Sciatic nerve (tissue), 2 donors: ENCODE measurements around the gene HCK. TPM values are rescaled to one million over a fixed set of nuclear protein-coding genes. Genes with fewer than 3 reads are reported as not detected.
A peak's percentile ranks its signal among the peaks of the same experiment; 100 is the strongest.

Source experiments
- ATAC-seq: fragments of 200-7000 bp; cut with Tn5 transposase; one replicate; pipeline ENCODE4 v1.9.1; 2020; ENCODE audit warnings: mild to moderate bottlenecking, moderate library complexity
- DNase-seq: peaks from one replicate; pipeline ENCODE4 v3.0.0-alpha.2; 2020; ENCODE audit warnings: low spot score
- intact Hi-C: fragments of 100-400 bp; cut with DNase I; formaldehyde crosslinking; loops from one replicate; pipeline ENCODE4 v1.14.2; 2022
- total RNA-seq: library from RNA; stranded (reverse); fragmentation: NEBNext Ultra II Directional; extraction: Animal tissue kit (Norgen Biotek cat#: 25700); gene quantifications from one replicate; pipeline ENCODE4 v1.2.1, GENCODE V29; 2021
- donor health status: DM: no; HTN: no; CAD: no.
- donor health status: DM: no; HTN: no; CAD: no.

Gene HCK
- total RNA-seq, 1 donor from 2014 or later, result 24.0 TPM

DNA sequence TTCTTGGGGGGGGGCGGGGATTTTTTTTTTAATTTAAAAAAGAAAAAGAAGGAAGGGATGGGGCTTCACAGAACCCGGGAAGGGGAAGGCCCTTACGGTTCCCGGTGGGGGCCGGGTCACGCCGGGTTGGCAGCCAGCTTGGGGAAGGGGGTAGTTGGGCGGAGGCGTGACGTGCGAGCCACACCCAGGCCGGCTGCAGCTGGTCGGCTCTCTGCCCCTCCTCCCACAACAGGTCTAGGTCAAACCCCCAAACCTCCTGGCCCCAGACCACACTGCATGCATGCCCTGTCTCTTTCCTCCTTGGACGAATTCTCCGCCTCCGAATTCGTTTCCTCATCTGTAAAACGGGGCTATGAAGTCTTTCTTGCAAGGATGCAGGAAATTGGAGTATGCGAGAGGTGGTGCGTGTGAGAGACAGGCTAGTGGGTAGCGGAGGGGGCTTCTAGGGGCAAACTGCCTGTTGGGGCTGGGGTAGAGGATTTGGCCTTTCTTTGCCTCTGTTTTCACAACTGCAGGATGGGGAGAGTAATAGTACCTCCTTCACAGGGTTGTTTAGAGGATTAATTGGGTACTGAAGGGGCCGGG is 828 bp downstream of the HCK start:
- DNase-seq (peak; percentile 74), ATAC-seq (peak; percentile 76)
- intact Hi-C loops, result no loop called here

DNA sequence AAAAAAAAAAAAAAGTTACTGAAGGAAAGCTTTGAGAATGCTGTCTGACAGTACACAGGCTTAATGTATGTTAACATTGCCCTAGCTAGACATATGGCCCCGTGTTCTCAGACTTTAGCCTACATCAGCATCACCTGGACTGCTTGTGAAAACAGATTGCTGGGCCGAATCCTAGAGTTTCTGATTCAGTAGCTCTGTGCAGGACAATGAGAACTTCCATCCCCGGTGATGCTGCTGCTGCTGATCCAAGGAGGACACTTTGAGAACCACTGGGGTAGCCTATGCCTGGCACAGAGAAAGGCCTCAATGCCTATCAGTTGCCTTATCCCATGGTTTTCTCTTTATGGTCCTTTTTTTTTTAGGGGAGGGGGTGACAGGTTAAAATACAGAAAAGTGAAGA is 1.6 kb downstream of the HCK start:
- no peak for ATAC-seq
- intact Hi-C loops, result no loop called here

DNA sequence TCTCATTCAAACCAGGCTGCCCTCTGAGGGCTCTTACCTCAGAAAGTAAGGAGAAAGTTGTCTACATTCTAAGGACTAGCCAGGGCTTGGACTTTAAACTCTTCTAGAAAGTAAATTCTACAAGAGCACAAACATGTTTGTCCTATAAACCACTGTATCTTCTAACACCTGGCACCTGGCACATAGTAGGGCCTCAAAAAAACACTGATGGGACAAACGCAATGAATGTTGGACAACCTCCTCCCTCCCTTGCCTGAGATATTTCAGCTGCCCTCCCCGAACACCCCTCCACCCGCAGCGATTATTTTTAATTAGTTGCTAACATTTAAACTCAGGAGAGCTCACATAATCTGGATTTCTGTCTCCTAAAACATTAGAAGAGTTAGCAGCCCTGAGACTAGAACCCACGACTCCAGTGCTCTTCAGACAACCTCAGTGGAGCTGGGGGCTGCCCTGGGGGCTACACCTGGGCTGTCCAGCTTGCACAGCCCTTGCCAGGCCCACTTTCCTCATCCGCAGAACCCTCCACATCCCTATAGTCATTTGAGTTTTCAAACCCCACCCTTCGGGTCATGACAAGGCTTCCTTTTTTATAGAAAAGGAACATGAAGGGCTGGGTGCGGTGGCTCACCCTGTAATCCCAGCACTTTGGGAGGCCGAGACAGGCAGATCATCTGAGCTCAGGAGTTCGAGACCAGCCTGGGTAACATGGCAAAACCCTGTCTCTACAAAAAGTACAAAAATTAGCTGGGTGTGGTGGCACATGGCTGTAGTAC is 4.9 kb downstream of the HCK start:
- DNase-seq, result peak; percentile 21
- no peak for ATAC-seq

More for the DNA sequence above, 1.6 kb downstream of the HCK start:
- peak; percentile 12 for DNase-seq

DNA sequence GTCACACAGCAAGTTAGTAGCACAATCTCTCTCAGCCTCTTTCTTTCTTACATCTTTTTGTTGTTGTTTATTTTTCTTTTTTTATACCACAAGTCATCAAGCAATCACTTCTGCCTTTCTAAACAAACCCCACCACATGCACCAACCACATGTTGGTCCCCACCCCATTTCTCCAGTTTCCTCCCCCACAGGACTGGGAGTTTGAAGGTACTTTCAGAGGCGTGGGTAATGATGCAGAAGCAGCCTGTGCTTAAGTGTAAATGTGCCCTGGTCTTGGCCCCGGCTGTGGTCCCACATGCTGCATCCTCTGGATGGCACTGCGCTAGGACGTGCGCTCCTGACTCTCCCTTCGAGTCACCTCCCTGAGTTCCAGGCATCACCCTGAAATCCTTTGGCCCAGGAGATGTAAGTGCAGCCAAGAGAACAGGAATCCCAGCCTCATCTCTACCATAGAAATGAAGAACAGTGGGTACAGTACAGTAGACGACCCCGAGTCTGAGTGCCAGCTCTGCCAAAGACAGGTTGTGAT is 5.7 kb downstream of the HCK start:
- intact Hi-C loops, result no loop called here
- ATAC-seq (no peak), DNase-seq (no peak)

More for the DNA sequence above, 4.9 kb downstream of the HCK start:
- intact Hi-C loops, result no loop called here

DNA sequence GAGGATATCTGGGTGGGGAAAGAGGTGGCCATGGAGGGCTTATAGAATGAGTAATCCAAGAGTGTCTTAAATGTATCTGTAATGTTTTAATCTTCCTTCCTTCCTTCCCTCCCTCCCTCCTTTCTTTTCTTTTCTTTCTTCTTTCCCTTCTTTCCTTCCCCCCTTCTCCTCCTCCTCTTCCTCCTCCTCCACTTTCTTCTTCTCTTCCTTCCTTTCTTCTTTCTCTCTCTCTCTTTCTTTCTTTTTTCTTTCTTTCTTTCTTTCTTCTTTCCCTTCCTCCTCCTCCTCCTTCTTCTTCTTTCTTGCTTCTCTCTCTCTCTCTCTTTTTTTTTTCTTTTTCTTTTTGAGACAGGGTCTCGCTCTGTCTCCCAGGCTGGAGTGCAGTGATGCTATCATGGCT is 7.1 kb downstream of the HCK start:
- DNase-seq (no peak), ATAC-seq (no peak)
- intact Hi-C loops, result no loop called here

DNA sequence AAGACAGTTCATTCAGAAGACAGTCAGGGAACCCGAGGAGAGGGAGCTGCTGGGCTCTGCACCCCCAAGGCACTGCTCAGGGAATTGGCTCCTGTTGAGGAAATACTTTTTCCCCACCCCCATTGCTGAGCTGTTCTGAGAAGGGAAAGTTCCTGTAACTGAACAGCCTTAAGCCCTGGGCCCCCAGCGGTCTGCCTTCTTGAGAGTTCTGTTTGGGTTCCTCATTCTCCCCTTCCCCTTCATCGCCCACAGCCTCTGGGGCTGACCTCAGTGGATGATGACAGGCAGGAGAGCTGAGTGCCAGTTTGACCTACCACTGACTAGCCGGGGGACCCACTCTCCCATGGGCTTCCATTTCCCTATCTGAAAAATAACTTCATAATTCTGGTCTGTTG is 10.7 kb downstream of the HCK start:
- intact Hi-C loops, result no loop called here
- ATAC-seq, result peak; percentile 83
- DNase-seq, result peak; percentile 69

DNA sequence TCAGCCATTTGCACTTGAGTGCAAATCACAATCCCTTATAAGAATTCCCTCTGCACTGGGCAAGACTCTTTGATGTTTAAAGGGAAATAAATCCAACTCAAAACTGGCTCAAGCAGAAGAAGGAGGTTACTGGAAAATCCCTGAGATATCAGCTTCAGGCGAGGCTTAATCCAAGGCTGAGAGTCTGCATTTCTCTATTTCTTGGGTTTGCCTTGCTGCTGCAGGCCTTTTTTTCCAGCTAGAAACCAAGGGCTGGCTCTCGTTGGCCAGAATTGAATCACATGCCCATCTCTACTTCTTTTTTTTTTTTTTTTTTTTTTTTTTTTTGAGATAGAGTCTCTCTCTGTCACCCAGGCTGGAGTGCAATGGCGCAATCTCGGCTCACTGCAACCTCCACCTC is 11.7 kb downstream of the HCK start:
- intact Hi-C loops, result no loop called here
- no peak for DNase-seq
- peak; percentile 59 for ATAC-seq

DNA sequence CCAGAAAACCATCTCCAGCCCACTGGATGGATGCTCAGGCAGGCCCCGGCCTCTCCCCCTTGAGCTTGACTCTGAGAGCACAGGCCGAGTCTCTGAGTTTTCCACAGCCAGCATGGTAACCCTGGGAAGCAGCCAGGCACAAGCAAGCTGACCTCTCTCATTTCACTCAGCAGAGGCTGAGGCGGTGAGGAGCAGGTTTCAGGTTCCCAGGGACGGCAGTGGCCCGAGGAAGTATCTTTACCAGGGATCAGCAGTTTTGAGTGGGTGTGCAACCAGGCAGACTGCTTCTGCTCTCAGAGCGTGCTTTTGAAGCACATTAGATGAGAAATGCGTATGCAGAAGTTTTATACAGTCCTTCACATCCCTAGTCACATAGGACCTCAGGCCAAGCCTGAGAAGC is 12.6 kb downstream of the HCK start:
- DNase-seq (no peak), ATAC-seq (no peak)
- intact Hi-C loops, result no loop called here

DNA sequence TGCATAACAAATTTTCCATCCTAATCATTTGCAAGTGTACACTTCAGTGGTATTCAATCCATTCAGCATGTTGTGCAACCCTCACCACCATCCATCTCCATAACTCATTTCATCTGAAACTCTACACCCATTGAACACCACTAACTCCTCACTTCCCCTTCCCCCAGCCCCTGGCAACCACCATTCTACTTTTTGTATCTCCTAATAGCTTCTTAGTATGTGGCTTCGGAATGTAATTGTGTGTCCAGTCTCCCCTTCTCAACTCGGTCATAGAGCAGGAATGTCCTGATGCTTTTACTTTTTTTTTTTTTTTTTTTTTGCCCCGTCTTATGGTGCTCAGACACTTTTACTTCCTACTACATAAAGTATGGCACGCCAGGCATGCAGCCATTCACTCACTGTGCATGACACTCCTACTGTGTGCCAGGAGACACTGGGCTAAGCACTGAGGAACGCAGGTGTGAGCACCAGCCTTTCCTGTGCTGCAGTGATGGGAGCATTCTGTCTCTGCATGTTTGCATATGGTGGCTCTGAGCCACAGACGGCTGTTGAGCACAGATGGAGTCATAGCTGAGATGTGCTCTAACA is 15.3 kb downstream of the HCK start:
- no peak for DNase-seq
- ATAC-seq, result no peak
- intact Hi-C loops, result no loop called here

DNA sequence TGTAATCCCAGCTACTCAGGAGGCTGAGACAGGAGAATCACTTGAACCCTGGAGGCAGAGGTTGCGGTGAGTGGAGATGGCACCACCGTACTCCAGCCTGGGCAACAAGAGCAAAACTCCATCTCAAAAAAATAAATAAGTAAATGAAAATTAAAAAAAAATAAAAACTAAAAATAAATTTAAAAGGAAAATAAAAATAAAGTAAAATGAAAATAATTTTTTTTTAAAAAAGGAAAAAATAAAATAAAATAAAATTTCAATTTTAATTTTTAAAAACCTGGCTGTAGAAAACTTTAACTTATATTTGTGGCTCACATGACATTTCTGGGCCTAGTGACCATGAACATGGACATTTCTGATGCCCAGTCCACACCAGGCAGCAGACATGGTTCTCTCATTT is 16.1 kb downstream of the HCK start:
- no peak for DNase-seq
- intact Hi-C loops, result no loop called here
- no peak for ATAC-seq

DNA sequence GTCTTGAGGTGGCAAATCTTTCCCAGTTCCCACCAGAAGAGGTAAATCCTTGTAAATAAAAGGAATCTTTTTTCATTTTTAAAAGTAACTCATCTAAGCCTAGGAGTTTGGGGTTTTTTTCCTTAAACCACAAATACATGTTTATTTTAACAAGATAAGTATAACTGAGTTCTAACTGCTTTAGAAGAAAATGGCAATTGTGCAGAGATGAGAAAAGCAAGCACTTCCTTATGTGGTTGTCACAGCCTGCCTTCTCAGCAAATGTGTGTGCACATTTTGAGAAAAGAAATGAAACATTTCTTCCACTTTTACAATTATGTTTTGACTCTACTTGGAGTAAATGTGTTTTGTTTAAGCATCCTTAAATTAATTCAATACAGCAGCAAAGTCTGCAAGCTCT is 17.7 kb downstream of the HCK start:
- DNase-seq (no peak), ATAC-seq (no peak)
- intact Hi-C loops, result no loop called here

DNA sequence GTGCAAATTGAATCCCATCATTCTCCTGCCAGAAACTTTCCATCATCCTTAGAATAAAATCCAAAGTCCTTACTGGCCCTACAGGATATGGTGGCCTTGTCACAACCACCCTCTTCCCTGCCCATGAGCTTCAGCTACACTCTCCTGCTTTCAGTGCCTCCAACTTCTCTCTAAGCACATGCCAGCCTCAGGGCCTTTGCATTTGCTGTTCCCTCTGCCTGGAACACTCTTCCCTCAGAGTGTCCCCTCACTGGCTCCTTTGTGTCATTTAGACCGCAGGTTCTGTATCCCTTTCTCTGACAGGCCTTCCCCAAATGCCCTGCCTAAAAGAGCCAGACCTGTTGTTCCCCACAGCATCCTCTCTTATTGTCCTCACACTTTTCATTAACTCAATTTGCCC is 18.2 kb downstream of the HCK start:
- intact Hi-C loops, result no loop called here
- ATAC-seq (no peak), DNase-seq (no peak)

DNA sequence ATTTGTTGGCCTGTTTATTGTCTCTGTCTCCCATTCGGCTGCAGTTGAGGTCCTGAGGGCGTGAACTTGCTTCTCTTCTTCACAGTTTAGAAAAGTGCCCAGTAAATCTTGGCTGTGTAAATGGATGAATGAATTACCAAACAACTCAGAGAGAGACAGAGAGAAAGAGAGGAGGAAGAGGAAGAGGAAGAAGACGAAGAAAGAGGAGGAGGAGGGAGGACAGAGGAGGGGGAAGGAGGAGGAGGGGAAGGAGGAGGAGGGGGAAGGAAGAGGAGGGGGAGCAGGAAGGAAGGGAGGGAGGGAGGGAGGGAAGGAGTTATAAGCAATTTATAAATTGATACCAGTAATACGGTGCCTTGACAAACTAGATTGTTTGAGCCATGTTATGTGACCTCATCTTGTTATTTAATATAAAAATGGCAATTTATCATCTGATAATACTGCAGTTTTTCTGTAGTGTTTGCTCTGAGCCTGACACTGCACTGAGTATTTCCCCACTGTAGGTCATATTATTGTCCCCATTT is 18.7 kb downstream of the HCK start:
- ATAC-seq (no peak), DNase-seq (no peak)
- intact Hi-C loops, result no loop called here

DNA sequence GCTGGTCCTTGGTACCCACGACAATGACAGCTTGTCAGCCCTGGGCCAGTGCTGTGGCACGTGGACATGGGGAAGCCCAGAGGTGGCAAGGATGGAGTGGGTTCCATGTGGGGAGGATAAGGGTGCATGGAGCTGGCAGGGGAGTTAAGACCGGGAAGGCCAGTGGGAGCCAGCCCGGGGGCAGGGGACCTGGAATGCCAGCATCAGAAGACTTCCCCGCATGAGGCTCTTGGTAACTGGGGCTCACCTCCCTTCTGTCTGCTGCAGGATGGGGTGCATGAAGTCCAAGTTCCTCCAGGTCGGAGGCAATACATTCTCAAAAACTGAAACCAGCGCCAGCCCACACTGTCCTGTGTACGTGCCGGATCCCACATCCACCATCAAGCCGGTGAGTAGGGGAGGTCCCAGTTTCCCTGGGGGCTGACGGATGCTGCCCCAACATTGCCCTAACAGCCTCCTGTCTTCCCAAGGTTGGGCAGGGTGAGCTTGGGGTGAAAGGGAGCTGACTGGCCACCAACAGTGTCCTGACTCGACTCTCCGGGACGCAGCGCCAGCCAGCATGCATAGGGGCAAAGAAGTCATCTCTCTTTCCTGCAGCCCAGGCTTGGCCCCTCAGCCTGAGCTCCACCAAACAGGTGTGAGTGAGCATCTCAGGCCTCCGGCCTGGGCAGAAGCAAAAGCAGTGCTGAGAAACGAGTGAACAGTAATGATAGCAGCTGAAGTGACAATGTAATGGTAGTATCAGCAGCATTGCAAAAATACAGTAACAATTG is 19.5 kb downstream of the HCK start:
- no peak for DNase-seq
- intact Hi-C loops, result no loop called here
- ATAC-seq, result no peak

DNA sequence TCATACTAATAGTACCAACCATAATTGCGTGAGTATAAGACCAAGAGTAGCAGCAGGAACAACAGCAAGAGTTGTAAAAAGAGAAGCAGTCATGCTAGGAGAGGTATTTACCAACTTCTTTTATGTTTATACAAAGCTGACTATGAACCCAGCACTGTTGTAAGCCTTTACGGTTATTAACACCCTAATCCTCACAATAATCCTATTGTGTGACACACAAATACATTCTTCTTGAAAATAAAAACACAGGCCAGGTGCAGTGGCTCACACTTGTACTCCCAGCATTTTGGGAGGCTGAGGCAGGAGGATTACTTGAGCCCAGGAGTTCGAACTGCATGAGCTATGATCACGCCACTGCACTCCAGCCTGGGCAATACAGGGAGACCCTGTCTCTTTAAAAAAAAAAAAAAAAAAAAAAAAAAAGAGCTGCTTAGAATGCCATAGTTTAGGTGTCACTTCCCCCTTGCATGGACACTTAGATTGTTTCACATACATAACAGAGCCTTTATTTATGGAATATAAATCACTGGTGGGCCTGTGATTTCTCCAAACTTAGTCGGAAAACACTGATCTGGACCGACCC is 20.2 kb downstream of the HCK start:
- intact Hi-C loops, result no loop called here
- ATAC-seq (no peak), DNase-seq (no peak)

DNA sequence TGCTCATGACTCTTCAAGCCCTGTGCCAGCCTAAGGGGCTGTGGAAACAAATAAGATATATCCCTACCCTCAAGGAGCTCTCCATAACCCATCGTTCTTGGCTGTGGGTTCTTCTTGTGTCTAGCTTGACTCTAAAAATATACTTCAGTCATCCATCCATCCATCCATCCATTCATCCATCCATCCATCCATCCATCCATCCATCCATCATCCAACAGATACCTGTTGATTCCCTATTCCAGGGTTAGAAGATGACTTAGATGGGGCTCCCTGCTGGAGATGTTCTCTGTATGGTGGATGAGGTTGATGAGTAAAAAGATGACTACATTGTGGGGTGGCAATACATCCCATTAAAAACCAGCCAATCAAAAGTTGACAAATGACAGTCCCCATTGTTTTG is 23.5 kb downstream of the HCK start:
- intact Hi-C loops, result no loop called here
- DNase-seq, result no peak
- no peak for ATAC-seq

DNA sequence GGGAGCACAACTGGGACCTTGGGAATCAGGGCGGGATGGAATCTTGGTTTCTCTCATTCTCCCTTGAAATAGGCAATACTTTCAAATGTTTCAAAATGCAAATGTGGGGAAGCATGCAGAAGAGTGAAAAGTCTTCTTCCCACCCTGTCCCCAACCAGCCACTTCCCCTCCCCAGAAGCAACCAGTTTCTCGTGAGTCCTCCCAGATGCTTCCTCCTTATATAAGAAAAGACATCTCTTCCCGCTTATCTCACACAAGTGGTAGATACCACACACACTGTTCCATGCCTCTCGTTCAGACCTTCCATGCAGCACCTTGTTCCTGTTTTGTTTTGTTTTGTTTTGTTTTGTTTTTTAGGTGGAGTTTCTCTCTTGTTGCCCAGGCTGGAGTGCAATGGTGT is 25.1 kb downstream of the HCK start:
- ATAC-seq (no peak), DNase-seq (no peak)
- intact Hi-C loops, result no loop called here

DNA sequence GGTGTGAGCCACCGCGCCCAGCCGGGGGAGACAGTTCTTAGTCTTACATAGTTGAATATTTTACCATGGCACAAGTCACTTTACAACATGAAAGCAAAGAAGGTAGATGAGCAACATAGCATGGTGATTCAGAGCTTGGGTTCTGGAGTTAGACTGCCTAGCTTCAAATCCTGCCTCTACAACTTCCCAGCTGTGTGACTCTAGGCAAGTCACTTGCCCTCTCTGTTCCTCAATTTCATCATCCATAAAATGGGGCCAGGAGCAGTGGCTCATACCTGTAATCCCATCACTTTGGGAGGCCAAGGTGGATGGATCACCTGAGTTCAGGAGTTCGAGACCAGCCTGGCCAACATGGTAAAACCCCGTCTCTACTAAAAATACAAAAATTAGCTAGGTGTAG is 26.3 kb downstream of the HCK start:
- intact Hi-C loops, result no loop called here
- DNase-seq, result no peak
- ATAC-seq, result no peak

DNA sequence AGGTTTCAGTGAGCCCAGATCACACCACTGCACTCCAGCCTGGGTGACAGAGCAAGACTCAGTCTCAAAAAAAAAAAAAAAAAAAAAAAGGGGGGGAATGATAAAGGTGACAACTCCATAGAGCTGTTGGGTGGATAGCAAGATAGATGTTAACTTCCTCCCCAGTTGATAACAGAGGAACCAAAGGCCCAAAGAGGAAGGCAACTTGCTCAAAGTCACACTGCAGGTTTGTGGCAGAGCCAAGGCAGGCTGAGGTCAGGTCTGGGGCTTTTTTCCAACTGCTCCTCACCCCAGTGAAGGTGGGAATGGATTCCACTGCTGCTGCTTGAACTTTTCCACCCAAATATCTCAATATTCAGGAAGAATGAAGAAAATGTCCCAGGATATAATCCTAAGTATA is 26.7 kb downstream of the HCK start:
- ATAC-seq, result no peak
- intact Hi-C loops, result no loop called here
- no peak for DNase-seq
